Vagina (tissue), 2 donors: ENCODE data around the gene PPP2R2B.

ENCODE experiments used
- POLR2A ChIP-seq, 2 donors: fragments of 450-650 bp; IDR thresholded peaks; one replicate each; pipeline ENCODE4 v1.6.1; 2017; ENCODE audit warnings: antibody characterized with exemption in 2 of 2, mild to moderate bottlenecking in 2 of 2, moderate library complexity in 2 of 2
- TF ChIP-seq, protein P1 (sequence below), 3 experiments: fragments of 450-650 bp in 2 of 3; fragments of 200-600 bp in 1 of 3; sonication (generic) in 1 of 3; IDR thresholded peaks; one replicate each; pipeline ENCODE4 v1.5.1; 2017 to 2019; ENCODE audit warnings: antibody characterized with exemption in 3 of 3, mild to moderate bottlenecking in 2 of 3, moderate library complexity in 2 of 3

DNA sequence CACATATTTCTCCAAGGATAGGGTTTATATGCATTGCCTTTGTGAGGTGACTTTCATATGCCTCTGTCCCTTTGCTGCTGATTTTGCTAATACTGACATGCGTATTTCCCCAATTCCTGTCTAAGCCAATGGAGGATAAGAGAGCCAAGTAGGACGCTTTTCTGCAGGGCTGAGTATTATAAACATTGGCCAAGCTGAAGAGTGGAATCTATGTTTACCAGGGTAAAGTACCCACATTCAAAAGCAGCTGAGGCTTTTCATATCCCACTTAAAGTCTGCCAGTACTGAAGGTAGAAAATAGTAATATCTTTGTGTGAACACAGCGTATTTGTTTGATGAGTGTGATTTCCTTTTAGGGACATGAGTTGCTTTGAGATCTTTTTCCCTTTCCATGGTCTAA lies 233.7 kb downstream of the PPP2R2B start:
- TF ChIP-seq, protein P1, sequence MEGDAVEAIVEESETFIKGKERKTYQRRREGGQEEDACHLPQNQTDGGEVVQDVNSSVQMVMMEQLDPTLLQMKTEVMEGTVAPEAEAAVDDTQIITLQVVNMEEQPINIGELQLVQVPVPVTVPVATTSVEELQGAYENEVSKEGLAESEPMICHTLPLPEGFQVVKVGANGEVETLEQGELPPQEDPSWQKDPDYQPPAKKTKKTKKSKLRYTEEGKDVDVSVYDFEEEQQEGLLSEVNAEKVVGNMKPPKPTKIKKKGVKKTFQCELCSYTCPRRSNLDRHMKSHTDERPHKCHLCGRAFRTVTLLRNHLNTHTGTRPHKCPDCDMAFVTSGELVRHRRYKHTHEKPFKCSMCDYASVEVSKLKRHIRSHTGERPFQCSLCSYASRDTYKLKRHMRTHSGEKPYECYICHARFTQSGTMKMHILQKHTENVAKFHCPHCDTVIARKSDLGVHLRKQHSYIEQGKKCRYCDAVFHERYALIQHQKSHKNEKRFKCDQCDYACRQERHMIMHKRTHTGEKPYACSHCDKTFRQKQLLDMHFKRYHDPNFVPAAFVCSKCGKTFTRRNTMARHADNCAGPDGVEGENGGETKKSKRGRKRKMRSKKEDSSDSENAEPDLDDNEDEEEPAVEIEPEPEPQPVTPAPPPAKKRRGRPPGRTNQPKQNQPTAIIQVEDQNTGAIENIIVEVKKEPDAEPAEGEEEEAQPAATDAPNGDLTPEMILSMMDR (IDR thresholded peaks at IDR 0.05) = no peak
- no peak for TF ChIP-seq POLR2A (IDR thresholded peaks at IDR 0.05)
